ENCODE results near the gene ATP10B.
A peak's percentile ranks its signal among the peaks of the same experiment; 100 is the strongest.
"Not testable (repeated sequence)": the region's sequence is repeated elsewhere in the genome, so short reads cannot be mapped to it uniquely, and the experiment has no call there.

Gene ATP10B, protein sequence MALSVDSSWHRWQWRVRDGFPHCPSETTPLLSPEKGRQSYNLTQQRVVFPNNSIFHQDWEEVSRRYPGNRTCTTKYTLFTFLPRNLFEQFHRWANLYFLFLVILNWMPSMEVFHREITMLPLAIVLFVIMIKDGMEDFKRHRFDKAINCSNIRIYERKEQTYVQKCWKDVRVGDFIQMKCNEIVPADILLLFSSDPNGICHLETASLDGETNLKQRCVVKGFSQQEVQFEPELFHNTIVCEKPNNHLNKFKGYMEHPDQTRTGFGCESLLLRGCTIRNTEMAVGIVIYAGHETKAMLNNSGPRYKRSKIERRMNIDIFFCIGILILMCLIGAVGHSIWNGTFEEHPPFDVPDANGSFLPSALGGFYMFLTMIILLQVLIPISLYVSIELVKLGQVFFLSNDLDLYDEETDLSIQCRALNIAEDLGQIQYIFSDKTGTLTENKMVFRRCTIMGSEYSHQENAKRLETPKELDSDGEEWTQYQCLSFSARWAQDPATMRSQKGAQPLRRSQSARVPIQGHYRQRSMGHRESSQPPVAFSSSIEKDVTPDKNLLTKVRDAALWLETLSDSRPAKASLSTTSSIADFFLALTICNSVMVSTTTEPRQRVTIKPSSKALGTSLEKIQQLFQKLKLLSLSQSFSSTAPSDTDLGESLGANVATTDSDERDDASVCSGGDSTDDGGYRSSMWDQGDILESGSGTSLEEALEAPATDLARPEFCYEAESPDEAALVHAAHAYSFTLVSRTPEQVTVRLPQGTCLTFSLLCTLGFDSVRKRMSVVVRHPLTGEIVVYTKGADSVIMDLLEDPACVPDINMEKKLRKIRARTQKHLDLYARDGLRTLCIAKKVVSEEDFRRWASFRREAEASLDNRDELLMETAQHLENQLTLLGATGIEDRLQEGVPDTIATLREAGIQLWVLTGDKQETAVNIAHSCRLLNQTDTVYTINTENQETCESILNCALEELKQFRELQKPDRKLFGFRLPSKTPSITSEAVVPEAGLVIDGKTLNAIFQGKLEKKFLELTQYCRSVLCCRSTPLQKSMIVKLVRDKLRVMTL (N-terminal part only)

DNA sequence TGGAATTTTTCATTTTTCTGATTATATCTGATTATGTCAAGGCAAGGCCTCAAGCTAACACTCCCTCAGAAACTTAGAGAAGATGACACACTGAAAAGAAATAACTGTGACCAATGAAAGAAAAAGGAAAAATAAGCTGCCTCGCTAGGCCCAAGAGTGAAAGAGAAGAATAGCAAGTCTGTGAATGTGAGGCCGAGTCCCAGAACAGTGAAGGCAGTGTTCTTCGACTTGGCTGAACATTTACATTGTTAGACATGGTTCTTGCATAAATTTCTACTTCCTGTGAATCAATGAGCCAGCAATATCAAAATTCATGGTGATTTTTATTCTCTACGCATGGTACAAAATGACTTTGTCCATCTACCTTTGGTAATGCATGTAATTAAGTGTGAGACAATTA lies at the start of gene ATP10B:
Gene ATP10B, minus strand, starts transcription at position 163 of the 400 bp plus-strand sequence. CDS start 164,137 bp downstream, outside the sequence.
- ATAC-seq (replicated peaks) (no peak), DNase-seq (no peak)
- peaks cover 3 to 4% of the 10 kb centered on the region in 2 donors for H3K9me3 Mint-ChIP-seq
- no peaks in the 10 kb centered on the region for H3K36me3 Mint-ChIP-seq
- H3K4me3 Mint-ChIP-seq = no peak within 1 kb of the TSS
- H3K4me1 Mint-ChIP-seq = no peaks in the 10 kb centered on the region
- no peak within 1 kb of the TSS for H3K27ac Mint-ChIP-seq
- peaks cover 0 to 7% of the 10 kb centered on the region in 2 donors for H3K27me3 Mint-ChIP-seq

DNA sequence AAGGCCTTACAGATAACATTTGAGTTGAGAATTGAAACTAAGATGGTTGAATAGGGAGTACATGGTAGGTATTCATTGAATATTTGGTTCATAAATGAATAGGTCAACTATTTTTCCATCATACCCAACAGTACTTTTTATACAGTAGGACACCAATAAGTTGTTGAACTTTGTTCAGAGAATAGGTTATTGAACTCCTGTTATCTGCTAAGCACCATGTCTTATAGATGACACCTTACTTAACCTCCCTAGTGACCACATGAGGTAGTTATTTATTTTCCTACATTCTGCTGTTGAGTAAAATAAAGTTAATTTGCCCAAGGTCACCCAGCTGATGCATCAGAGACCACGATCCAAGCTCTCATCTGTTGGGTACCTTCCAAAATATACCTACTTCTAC lies 49.6 kb upstream of the ATP10B start:
- ATAC-seq (replicated peaks) (no peak), DNase-seq (no peak)
- Mint-ChIP-seq H3K27me3 (peaks cover 4 to 14% of the 10 kb centered on the region in 2 donors), H3K27ac (no peak overlapping the region), H3K4me1 (no peaks in the 10 kb centered on the region), H3K36me3 (no peaks in the 10 kb centered on the region), H3K9me3 (no peaks in the 10 kb centered on the region), H3K4me3 (no peak overlapping the region)

DNA sequence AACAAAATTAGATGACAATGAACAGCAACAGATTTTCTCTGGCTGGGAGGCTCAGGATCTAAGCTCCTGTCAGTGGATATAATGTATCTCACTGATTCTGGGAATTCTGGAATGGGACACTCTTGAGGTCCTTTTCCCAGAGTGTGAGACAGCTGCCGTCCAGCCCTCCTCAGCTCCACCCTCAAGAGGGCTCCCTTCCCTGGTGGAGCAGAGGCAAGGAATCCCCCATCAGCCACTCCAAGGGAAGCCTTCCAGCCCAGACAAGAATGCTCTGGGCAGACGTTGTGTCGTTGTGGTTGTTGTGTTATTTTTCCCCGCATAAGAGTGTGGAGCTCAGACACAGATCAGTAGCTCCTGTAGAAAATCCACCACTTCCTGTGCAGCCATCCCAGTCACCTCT lies 47.7 kb upstream of the ATP10B start:
- Mint-ChIP-seq H3K36me3 (no peaks in the 10 kb centered on the region), H3K4me1 (no peaks in the 10 kb centered on the region), H3K27ac (no peak overlapping the region), H3K4me3 (no peak overlapping the region), H3K27me3 (peaks cover 4 to 6% of the 10 kb centered on the region in 2 donors), H3K9me3 (peaks cover 3 to 7% of the 10 kb centered on the region in 2 donors)
- no peak for DNase-seq
- ATAC-seq (replicated peaks) = no peak

DNA sequence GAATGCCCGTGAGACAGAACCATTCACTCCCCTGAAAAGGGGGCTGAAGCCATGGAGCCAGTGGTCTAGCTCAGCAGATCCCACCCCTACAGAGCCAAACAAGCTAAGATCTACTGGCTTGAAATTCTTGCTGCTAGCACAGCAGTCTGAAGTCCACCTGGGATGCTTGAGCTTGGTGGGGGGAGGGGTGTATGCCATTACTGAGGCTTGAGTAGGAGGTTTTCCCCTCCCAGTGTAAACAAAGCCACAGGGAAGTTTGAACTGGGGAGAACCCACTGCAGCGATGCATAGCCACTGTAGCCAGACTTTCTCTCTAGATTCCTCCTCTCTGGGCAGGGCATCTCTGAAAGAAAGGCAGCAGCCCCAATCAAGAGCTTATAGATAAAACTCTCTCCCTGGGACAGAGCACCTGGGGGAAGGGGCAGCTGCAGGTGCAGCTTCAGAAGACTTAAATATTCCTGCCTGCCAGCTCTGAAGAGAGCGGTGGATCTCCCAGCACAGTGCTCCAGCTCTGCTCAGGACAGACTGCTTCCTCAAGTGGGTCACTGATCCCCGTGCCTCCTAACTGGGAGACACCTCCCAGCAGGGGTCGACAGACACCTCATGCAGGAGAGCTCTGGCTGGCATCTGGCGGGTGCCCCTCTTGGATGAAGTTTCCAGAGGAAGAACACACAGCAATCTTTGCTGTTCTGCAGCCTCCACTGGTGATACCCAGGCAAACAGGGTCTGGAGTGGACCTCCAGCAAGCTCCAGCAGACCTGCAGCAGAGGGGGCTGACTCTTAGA lies 41.4 kb upstream of the ATP10B start:
- H3K4me1 Mint-ChIP-seq; ATAC-seq (replicated peaks); H3K36me3 Mint-ChIP-seq; H3K9me3 Mint-ChIP-seq; H3K4me3 Mint-ChIP-seq; H3K27ac Mint-ChIP-seq; DNase-seq: not testable (repeated sequence)
- peaks cover 8 to 10% of the 10 kb centered on the region in 2 donors for H3K27me3 Mint-ChIP-seq

DNA sequence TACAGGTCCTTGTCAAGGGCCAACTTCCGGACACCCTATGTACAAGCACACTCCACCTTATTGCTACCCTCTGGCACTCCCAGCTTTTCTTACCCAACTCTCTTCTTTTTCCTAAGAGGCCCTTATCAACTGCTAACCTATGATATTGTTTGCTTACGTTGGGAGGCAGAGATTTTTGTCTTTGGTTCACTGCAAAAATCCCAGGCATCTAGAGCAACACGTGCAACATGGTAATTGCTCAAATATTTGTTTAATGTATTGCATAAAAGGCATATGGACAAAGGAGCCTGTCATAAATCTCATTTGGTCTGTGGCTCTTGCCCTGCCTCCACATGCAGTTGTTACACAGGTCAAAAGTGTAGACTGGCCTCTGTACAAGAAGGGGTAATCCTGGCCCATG lies 35.8 kb upstream of the ATP10B start:
- no peak for DNase-seq
- Mint-ChIP-seq H3K27me3 (peaks cover 3 to 18% of the 10 kb centered on the region in 2 donors), H3K9me3 (no peaks in the 10 kb centered on the region), H3K4me1 (no peaks in the 10 kb centered on the region), H3K27ac (no peak overlapping the region), H3K4me3 (no peak overlapping the region), H3K36me3 (no peaks in the 10 kb centered on the region)
- no peak for ATAC-seq (replicated peaks)

DNA sequence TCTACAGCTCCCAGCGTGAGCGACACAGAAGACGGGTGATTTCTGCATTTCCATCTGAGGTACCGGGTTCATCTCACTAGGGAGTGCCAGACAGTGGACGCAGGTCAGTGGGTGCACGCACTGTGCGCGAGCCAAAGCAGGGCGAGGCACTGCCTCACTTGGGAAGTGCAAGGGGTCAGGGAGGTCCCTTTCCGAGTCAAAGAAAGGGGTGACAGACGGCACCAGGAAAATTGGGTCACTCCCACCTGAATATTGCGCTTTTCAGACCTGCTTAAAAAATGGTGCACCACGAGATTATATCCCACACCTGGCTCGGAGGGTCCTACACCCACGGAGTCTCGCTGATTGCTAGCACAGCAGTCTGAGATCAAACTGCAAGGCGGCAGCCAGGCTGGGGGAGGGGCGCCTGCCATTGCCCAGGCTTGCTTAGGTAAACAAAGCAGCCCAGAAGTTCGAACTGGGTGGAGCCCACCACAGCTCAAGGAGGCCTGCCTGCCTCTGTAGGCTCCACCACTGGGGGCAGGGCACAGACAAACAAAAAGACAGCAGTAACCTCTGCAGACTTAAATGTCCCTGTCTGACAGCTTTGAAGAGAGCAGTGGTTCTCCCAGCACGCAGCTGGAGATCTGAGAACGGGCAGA lies 21.7 kb upstream of the ATP10B start:
- ATAC-seq (replicated peaks); H3K4me3 Mint-ChIP-seq; H3K36me3 Mint-ChIP-seq; DNase-seq; H3K27ac Mint-ChIP-seq; H3K4me1 Mint-ChIP-seq; H3K9me3 Mint-ChIP-seq: not testable (repeated sequence)
- H3K27me3 Mint-ChIP-seq = peaks cover 18 to 19% of the 10 kb centered on the region in 2 donors

DNA sequence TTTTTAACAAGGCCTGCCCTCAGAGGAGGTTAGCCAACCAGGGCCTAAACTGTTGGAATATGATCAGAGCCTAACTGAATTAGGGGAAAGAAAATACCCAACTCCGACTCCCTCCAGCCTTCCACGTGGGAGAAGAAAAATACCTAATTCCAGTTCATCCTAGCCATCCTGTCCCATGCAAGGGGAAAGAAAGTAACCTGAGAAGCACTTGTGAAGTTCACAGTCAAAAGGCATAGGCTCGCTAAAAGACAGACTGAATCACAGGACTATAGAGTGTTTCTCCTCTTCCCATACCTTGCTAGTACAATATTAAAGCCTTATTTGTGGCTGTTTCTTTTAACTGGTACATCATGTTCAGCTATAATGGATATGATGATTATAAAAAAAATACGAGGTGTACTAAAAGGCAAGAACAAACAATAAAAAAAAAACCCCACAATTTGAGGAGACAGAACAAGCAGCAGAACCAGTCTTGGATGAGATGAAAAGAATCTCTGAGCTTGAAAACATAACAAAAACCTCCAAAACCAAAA lies 18.0 kb upstream of the ATP10B start:
- Mint-ChIP-seq H3K4me1 (no peaks in the 10 kb centered on the region), H3K4me3 (no peak overlapping the region), H3K9me3 (peaks cover 4 to 6% of the 10 kb centered on the region in 2 donors), H3K36me3 (no peaks in the 10 kb centered on the region), H3K27me3 (peaks cover 18 to 27% of the 10 kb centered on the region in 2 donors), H3K27ac (no peak overlapping the region)
- DNase-seq = no peak
- no peak for ATAC-seq (replicated peaks)

DNA sequence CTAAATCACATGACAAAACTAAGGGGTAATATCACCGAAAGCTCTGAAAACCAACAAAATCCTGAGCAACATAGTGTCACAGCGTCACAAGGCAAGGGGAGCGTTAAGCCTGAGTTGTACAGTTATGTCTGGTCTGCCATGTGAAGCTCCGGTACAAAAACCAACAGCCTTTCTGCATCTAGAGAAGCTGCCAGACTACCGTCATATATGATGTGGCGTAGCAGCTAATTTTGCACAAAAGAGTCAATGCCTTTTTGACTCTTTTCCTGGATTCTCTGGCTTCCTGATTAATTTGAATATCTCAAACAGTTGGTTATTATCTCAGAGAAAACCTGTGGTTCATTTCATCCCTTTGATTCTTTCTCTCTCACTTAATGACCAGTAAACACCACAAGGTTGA lies 16.0 kb upstream of the ATP10B start:
- no peaks in the 10 kb centered on the region for H3K36me3 Mint-ChIP-seq
- H3K27ac Mint-ChIP-seq = no peak overlapping the region
- H3K9me3 Mint-ChIP-seq = peaks cover 9 to 10% of the 10 kb centered on the region in 2 donors
- H3K4me3 Mint-ChIP-seq = no peak overlapping the region
- peaks cover 20 to 36% of the 10 kb centered on the region in 2 donors for H3K27me3 Mint-ChIP-seq
- no peak for DNase-seq
- no peaks in the 10 kb centered on the region for H3K4me1 Mint-ChIP-seq
- no peak for ATAC-seq (replicated peaks)

DNA sequence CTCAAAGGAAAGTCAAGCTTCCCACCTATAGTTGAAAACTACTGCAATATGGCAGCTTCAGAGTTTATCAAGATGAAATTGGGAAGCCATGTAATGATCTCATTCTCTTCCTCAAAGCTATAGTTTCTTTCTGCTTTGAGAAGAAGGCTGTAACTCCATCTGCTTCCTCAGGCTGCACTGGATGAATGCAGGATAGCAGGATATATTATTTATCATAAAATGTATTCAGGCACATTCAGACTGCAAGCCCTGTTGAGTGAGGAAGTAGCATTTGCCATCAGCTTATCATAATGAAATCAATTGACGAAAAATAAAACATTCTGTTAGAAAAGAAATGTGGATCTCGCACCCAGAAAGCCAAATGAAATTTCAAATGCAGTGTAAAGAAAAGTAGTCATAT lies 560 bp downstream of the ATP10B start:
- DNase-seq (no peak), ATAC-seq (replicated peaks) (no peak)
- Mint-ChIP-seq H3K4me3 (no peak overlapping the region), H3K27me3 (peaks cover 0 to 7% of the 10 kb centered on the region in 2 donors), H3K27ac (no peak overlapping the region), H3K36me3 (no peaks in the 10 kb centered on the region), H3K9me3 (peaks cover 2 to 3% of the 10 kb centered on the region in 2 donors), H3K4me1 (no peaks in the 10 kb centered on the region)

DNA sequence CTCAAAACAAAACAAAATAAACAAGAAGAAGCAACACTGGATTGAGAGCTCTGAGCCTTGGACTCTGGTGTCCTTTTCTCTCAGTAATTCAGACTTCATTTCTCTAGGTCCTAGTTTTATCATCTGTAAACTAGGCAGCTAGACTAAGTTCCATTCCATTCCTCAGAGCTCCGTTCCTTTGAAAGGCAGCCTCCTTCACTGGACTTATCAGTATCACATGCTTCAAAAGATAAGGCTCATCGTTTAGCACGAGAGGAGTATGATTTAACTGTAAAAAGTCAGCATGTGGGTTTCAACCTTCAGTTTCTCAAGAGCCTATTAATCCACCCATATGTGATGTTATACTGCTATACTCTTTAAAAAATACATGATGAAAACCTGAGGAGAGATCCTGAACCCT lies 1.6 kb downstream of the ATP10B start:
- peaks cover 0 to 7% of the 10 kb centered on the region in 2 donors for H3K27me3 Mint-ChIP-seq
- no peaks in the 10 kb centered on the region for H3K36me3 Mint-ChIP-seq
- H3K4me1 Mint-ChIP-seq = no peaks in the 10 kb centered on the region
- DNase-seq (no peak), ATAC-seq (replicated peaks) (no peak)
- no peak overlapping the region for H3K4me3 Mint-ChIP-seq
- H3K27ac Mint-ChIP-seq = no peak overlapping the region
- H3K9me3 Mint-ChIP-seq = peaks cover 0 to 3% of the 10 kb centered on the region in 2 donors

DNA sequence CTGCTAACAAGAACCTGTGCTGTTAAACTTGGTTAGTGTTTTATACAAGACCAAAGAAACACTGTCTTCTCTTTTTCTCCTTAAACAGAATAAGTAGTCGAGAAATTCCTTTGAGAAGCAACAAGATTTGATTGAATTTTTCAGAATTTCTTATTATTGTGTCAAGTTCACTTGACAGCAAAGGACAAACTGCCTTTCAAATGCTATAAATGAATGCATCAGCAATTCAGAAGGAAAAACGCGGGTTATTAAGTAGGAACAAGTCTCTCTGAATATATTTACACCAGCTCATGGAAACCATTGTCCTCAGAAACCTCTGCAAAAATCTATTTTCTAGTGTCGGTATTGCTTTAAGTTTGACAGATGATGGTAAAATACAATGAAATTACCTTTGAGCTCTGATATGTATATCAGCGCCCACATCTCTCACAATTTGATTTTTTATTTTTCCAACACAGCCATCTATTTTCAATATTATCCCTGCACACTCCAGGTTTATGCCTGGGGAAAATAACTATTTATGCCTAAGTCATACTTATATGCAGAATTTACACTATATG lies 4.4 kb downstream of the ATP10B start:
- Mint-ChIP-seq H3K9me3 (no peaks in the 10 kb centered on the region), H3K4me3 (no peak overlapping the region), H3K4me1 (peaks cover 0 to 17% of the 10 kb centered on the region in 2 donors), H3K36me3 (no peaks in the 10 kb centered on the region), H3K27ac (no peak overlapping the region), H3K27me3 (peaks cover 0 to 7% of the 10 kb centered on the region in 2 donors)
- no peak for DNase-seq
- ATAC-seq (replicated peaks) = no peak

DNA sequence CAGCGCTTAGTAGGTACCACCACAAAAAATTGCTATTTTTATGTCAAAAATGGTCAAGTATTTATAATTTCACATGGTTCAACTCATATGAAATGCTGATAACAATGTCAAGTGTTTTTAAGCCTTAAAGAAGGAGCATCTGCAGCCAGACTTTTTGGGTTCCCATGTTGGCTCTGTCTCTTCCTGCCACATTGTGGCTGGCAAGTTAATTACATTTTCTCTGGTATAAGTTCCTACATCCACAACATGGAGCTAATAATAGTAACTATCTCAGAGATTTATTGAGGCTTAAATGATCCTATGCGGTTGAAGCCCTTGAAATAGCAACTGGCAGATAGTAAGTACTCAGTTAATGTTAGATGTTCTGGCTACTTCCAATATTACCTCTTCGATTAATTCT lies 5.4 kb downstream of the ATP10B start:
- Mint-ChIP-seq H3K27me3 (peaks cover 0 to 7% of the 10 kb centered on the region in 2 donors), H3K4me3 (no peak overlapping the region), H3K4me1 (peaks cover 0 to 17% of the 10 kb centered on the region in 2 donors), H3K36me3 (no peaks in the 10 kb centered on the region), H3K9me3 (no peaks in the 10 kb centered on the region), H3K27ac (no peak overlapping the region)
- no peak for ATAC-seq (replicated peaks)
- no peak for DNase-seq

DNA sequence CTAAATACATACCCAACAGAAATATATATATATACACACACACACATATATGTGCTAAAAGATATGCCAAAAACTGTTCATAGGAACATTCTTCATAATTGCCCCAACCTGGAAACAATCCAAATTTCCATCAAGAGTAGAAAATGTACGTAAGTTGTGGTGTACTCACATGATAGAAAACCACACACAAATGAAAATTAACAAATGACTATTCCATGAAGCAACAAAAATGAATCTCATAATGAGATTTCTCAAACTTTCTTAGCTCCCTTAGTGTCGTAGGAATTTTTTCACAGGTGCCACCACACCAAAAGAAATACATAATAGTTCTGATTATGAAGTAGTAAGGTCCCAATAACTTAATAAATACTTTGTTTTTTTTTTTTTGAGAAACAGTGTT lies 7.8 kb downstream of the ATP10B start:
- Mint-ChIP-seq H3K9me3 (no peaks in the 10 kb centered on the region), H3K27me3 (peaks cover 0 to 7% of the 10 kb centered on the region in 2 donors), H3K27ac (no peak overlapping the region), H3K36me3 (no peaks in the 10 kb centered on the region), H3K4me3 (no peak overlapping the region), H3K4me1 (peaks cover 0 to 21% of the 10 kb centered on the region in 2 donors)
- ATAC-seq (replicated peaks) = peak; percentile 19 to 30
- no peak for DNase-seq

Measured in stimulated activated naive B cell treated with anti-CD40 and anti-IgM and Interleukin-4, amounts not matched to agents 10 μg/mL and 1 μg/mL and 100 μg/mL, for 72 hours (primary cell).